HCT116 (cell line): ENCODE measurements around the gene CAT.

ENCODE experiments used
- CEBPB ChIP-seq: IDR thresholded peaks from 2 replicates; pipeline ENCODE4 v1.6.1; 2012; ENCODE audit warnings: low read depth
- EZH2 ChIP-seq: fragments of 200-600 bp; sonication (generic); IDR thresholded peaks from 2 replicates; pipeline ENCODE4 v1.6.1; 2017; ENCODE audit warnings: antibody characterized with exemption, mixed run types
- EZH2phosphoT487 ChIP-seq: fragments of 200-600 bp; IDR thresholded peaks from 2 replicates; pipeline ENCODE4 v1.6.1; 2018; ENCODE audit warnings: antibody characterized with exemption, borderline replicate concordance
- POLR2AphosphoS5 ChIP-seq: IDR thresholded peaks from 2 replicates; pipeline ENCODE4 v1.6.1; 2011; ENCODE audit warnings: mild to moderate bottlenecking, low read depth, low read length, moderate library complexity
- RAD21 ChIP-seq: IDR thresholded peaks from 2 replicates; pipeline ENCODE4 v1.6.1; 2012; ENCODE audit warnings: low read depth, mild to moderate bottlenecking
- TF ChIP-seq, protein P1 (sequence below): IDR thresholded peaks from 2 replicates; pipeline ENCODE4 v1.6.1; 2012
- TF ChIP-seq, protein P2 (sequence below), 3 experiments: fragments of 200-600 bp in 1 of 3; sonication (generic) in 1 of 3; IDR thresholded peaks in 2 of 3; conservative IDR thresholded peaks in 1 of 3; 2 replicates each; pipeline ENCODE4 v1.5.1; 2012 to 2017; ENCODE audit warnings: low read depth in 2 of 3, low read length in 2 of 3, antibody characterized with exemption in 1 of 3, borderline replicate concordance in 1 of 3, control low read depth in 1 of 3, mild to moderate bottlenecking in 1 of 3, mixed read lengths in 1 of 3, mixed run types in 1 of 3, moderate library complexity in 1 of 3; ENCODE audit not compliant: insufficient read depth in 1 of 3

DNA sequence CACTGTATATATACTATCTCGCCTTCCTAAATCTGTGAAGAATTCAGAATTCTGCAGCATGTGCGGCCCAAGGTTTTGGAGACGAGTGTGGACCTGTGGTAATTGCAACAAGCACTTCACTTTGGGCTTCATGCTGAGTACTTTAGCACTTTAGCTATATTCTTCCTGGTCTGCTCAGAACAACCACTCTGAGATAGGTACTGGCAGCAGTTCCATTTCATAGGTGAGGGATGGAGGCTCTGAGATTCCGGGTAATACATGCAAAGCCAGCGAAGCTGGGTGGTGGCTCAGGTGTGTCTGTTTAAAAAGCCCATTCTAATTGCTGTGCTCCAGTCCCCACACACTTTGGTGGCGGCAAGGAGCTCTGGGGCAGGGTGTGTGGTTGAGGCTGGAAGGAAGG, 68.4 kb downstream of the CAT start:
- TF ChIP-seq EZH2 (no peak), CEBPB (no peak), RAD21 (no peak), POLR2AphosphoS5 (no peak), EZH2phosphoT487 (no peak)
- TF ChIP-seq, protein P1, sequence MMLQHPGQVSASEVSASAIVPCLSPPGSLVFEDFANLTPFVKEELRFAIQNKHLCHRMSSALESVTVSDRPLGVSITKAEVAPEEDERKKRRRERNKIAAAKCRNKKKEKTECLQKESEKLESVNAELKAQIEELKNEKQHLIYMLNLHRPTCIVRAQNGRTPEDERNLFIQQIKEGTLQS, result no peak
- TF ChIP-seq, protein P2, sequence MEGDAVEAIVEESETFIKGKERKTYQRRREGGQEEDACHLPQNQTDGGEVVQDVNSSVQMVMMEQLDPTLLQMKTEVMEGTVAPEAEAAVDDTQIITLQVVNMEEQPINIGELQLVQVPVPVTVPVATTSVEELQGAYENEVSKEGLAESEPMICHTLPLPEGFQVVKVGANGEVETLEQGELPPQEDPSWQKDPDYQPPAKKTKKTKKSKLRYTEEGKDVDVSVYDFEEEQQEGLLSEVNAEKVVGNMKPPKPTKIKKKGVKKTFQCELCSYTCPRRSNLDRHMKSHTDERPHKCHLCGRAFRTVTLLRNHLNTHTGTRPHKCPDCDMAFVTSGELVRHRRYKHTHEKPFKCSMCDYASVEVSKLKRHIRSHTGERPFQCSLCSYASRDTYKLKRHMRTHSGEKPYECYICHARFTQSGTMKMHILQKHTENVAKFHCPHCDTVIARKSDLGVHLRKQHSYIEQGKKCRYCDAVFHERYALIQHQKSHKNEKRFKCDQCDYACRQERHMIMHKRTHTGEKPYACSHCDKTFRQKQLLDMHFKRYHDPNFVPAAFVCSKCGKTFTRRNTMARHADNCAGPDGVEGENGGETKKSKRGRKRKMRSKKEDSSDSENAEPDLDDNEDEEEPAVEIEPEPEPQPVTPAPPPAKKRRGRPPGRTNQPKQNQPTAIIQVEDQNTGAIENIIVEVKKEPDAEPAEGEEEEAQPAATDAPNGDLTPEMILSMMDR (IDR thresholded peaks at IDR 0.05 in 2 of 3, conservative IDR thresholded peaks at IDR 0.05 in 1 of 3; ENCODE audit: borderline replicate concordance in 1 of 3, insufficient read depth in 1 of 3, low read depth in 2 of 3, low read length in 2 of 3), result no peak
